Measurements from ENCODE around the gene CDR2L. TPM values are rescaled to one million over a fixed set of nuclear protein-coding genes. Genes with fewer than 3 reads are reported as not detected.

The CDR2L gene
- total RNA-seq, 1 experiment from 2014 or later: 3.4 TPM

- Mint-ChIP-seq H3K36me3 (ENCODE audit: insufficient read depth, unreplicated experiment) (no peaks in the 10 kb centered on the region), H3K27me3 (ENCODE audit: insufficient read depth, unreplicated experiment) (no peaks in the 10 kb centered on the region), H3K4me3 (ENCODE audit: unreplicated experiment) (no peak overlapping the region), H3K4me1 (ENCODE audit: insufficient read depth, unreplicated experiment) (peaks cover 20% of the 10 kb centered on the region), H3K9me3 (ENCODE audit: unreplicated experiment) (no peaks in the 10 kb centered on the region), H3K27ac (ENCODE audit: low read depth, unreplicated experiment) (no peak overlapping the region)
- TF ChIP-seq CTCF (IDR thresholded peaks at IDR 0.05; ENCODE audit: unreplicated experiment): no peak
- ChIA-PET CTCF (interaction anchor here (0.6 to 3.6 kb wide), 4 partner anchors 10 to 514 kb away, joined by 4 to 16 read pairs (median 5); no protein-coding TSS in a partner anchor), POLR2A (no interaction called here)
- intact Hi-C loops (cut with micrococcal nuclease): no loop called here
- DNase-seq (ENCODE audit: unreplicated experiment): no peak
- BruUV-seq (replicated peaks): no TSS peak
Observed at GRCh38 chr17:74947041-74947754, 40.2 kb upstream of the CDR2L start.

- no peak overlapping the region for H3K27ac Mint-ChIP-seq (ENCODE audit: low read depth, unreplicated experiment)
- no peak overlapping the region for H3K4me3 Mint-ChIP-seq (ENCODE audit: unreplicated experiment)
- no peak for TF ChIP-seq CTCF (IDR thresholded peaks at IDR 0.05; ENCODE audit: unreplicated experiment)
- no peaks in the 10 kb centered on the region for H3K27me3 Mint-ChIP-seq (ENCODE audit: insufficient read depth, unreplicated experiment)
- H3K9me3 Mint-ChIP-seq (ENCODE audit: unreplicated experiment): no peaks in the 10 kb centered on the region
- intact Hi-C loops (cut with micrococcal nuclease): no loop called here
- POLR2A ChIA-PET: interaction anchor here (0.5 to 0.9 kb wide), 2 partner anchors 12 to 25 kb away, joined by 3 to 5 read pairs; no protein-coding TSS in a partner anchor
- BruUV-seq (replicated peaks): no TSS peak
- CTCF ChIA-PET: interaction anchor here (1.4 to 3.6 kb wide), 2 partner anchors 9 to 12 kb away, joined by 4 to 16 read pairs; no protein-coding TSS in a partner anchor
- H3K36me3 Mint-ChIP-seq (ENCODE audit: insufficient read depth, unreplicated experiment): no peaks in the 10 kb centered on the region
- peaks cover 5% of the 10 kb centered on the region for H3K4me1 Mint-ChIP-seq (ENCODE audit: insufficient read depth, unreplicated experiment)
- no peak for DNase-seq (ENCODE audit: unreplicated experiment)
Observed at GRCh38 chr17:74949455-74950115, 37.8 kb upstream of the CDR2L start.

- H3K27me3 Mint-ChIP-seq (ENCODE audit: insufficient read depth, unreplicated experiment): no peaks in the 10 kb centered on the region
- DNase-seq (ENCODE audit: unreplicated experiment): peak; percentile 23
- intact Hi-C loops (cut with micrococcal nuclease): no loop called here
- no peaks in the 10 kb centered on the region for H3K36me3 Mint-ChIP-seq (ENCODE audit: insufficient read depth, unreplicated experiment)
- ChIA-PET POLR2A (interaction anchor here (1.1 kb wide), 1 partner anchor 77 kb away, joined by 5 read pairs; the partner anchor contains the start of gene FDXR), CTCF (interaction anchor here (3.6 kb wide), 1 partner anchor 12 kb away, joined by 16 read pairs; no protein-coding TSS in a partner anchor)
- TF ChIP-seq CTCF (IDR thresholded peaks at IDR 0.05; ENCODE audit: unreplicated experiment): no peak
- no TSS peak for BruUV-seq (replicated peaks)
- H3K4me1 Mint-ChIP-seq (ENCODE audit: insufficient read depth, unreplicated experiment): no peaks in the 10 kb centered on the region
- H3K4me3 Mint-ChIP-seq (ENCODE audit: unreplicated experiment): no peak overlapping the region
- no peaks in the 10 kb centered on the region for H3K9me3 Mint-ChIP-seq (ENCODE audit: unreplicated experiment)
- no peak overlapping the region for H3K27ac Mint-ChIP-seq (ENCODE audit: low read depth, unreplicated experiment)
Observed at GRCh38 chr17:74950207-74950606, 37.2 kb upstream of the CDR2L start.

- H3K27me3 Mint-ChIP-seq (ENCODE audit: insufficient read depth, unreplicated experiment): no peaks in the 10 kb centered on the region
- H3K27ac Mint-ChIP-seq (ENCODE audit: low read depth, unreplicated experiment): no peak overlapping the region
- TF ChIP-seq CTCF (IDR thresholded peaks at IDR 0.05; ENCODE audit: unreplicated experiment): no peak
- H3K36me3 Mint-ChIP-seq (ENCODE audit: insufficient read depth, unreplicated experiment): no peaks in the 10 kb centered on the region
- no peaks in the 10 kb centered on the region for H3K4me1 Mint-ChIP-seq (ENCODE audit: insufficient read depth, unreplicated experiment)
- ChIA-PET POLR2A (interaction anchor here (0.6 to 1.1 kb wide), 2 partner anchors 65 to 78 kb away, joined by 3 to 5 read pairs; partner anchors contain the start of gene FDXR), CTCF (interaction anchor here (0.5 to 1.2 kb wide), 3 partner anchors 10 to 290 kb away, joined by 3 to 4 read pairs (median 3); no protein-coding TSS in a partner anchor)
- BruUV-seq (replicated peaks): no TSS peak
- intact Hi-C loops (cut with micrococcal nuclease): no loop called here
- no peak for DNase-seq (ENCODE audit: unreplicated experiment)
- no peaks in the 10 kb centered on the region for H3K9me3 Mint-ChIP-seq (ENCODE audit: unreplicated experiment)
- no peak overlapping the region for H3K4me3 Mint-ChIP-seq (ENCODE audit: unreplicated experiment)
Observed at GRCh38 chr17:74951065-74951464, 36.4 kb upstream of the CDR2L start.
